SK-N-DZ (cell line): ENCODE measurements around the gene GPR87. TPM values are rescaled to one million over a fixed set of nuclear protein-coding genes. Genes with fewer than 3 reads are reported as not detected.

Source experiments
- DNase-seq: peaks from one replicate; pipeline ENCODE4 v3.0.0-alpha.2; 2015; ENCODE audit warnings: low spot score
- polyA plus RNA-seq, 2 experiments: library from polyadenylated mRNA; depleted of rRNA; stranded (reverse); fragments of >200 nt; gene quantifications; 2 replicates each; pipeline ENCODE4 v1.2.3, GENCODE V29; 2014

Gene GPR87
- polyA plus RNA-seq (2014; cell fraction: cytosol; rRNA removed) = not detected in 2 replicates
- not detected in 2 replicates for polyA plus RNA-seq (2014; cell fraction: nucleus; rRNA removed)

DNA sequence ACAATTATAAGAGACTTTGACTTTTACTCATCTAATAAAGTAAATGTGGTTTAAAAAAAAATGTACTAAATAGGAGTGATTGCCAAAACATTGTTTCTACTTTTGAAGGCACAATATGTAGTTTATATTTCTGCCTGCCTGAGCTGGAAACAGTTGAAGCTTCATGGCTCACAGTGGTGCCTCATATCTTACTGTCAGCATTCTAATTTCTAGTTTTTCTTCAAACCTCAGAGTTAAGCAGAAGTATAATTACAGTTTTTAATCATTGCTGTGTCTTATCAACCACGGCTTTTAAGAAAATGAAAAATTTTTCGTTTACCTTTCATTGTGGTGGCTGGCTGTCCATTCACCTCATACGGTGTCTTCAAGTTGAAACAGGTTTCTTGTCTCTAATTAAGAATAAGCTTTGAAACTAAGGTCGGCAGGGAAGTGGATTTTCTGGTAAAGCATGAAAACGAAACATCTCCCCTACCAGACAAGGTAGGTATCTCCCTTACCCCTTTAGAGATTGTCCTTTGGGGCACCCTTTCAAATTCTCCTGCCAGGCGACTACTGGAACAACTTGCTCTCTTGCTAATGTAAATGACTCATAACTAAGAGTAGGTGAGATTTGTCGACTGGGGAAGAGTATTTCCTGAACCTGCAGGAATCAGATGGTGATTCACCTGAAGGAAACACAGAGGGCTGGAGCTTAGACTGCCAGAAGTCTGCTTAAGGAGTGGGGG, at the start of gene GPR87:
Gene GPR87 (minus strand): TSS at position 554 of the 725 bp plus-strand sequence. CDS start 16,720 bp downstream, outside the sequence.
- DNase-seq = no peak

- DNase-seq = no peak
These were observed 46.1 kb upstream of the GPR87 start for GRCh38 chr3:151362751-151363174.

DNA sequence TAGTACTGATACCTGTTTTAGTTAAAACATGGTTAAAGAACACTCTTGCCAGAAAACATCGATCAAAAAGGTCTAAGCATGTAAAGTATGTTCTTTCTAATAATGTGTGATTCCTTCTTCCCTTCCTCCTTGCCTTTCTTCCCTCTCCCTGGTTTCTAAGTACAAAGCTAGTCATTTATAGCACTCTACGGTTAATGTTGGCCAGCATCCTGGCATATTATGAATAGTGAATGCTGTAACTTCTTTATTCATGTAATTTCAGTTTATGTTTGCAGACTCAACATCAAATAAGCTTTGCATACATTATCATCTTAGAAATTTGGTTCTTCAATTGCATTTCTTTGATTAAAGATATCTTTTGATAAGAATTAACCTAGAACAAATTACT, 40.8 kb upstream of the GPR87 start:
- no peak for DNase-seq

DNA sequence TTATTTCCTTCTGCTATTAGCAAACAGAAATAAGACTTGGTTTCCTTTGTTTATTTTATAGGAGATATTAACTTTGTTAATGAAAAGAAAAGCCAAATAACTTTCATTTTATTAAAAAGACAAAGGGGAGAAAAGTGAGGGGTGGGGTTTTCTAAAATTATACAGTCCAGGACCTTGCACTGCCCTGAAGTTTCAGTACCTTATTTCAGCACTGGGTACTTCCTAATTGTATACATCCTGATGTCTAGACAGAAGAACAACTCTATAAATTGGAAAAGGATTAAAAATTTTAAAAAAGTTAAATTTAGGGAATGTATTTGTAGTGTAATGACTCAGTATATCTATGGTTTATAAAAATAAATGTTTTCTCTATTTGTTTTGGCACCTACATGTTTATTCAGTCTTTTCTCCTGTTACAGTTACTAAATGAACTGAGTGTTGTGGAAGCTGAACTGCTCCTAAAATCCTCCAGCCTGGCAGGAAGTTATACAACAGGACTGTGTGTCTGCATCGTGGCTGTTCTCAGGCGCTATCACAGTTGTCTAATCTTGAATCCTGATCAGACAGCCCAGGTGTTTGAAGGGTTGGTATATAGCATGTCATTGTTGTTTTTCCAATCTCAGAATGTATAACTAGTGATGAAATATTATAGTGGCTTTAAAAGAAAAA, 40.3 kb upstream of the GPR87 start:
- DNase-seq = no peak

- no peak for DNase-seq
These were observed 35.0 kb upstream of the GPR87 start for GRCh38 chr3:151351648-151352047.

DNA sequence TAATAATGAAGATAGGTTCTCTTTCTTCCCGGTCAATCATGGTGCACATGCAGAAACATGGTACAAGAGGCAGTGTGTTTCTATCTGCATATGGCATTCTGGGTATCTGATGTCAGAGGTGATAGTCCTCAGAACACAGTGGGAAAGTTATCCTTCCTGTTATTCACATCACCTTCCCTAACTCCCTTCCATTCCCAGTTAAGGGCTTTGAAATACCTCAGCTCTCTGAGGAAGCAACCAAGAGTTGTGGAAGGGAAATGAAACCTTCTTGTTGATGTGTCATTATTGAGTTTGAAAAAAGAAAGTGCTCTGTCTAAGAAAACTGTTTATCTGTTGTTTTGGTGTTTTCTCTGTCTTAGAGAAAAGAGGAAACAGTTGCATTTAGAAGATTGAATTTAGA, 34.6 kb upstream of the GPR87 start:
- no peak for DNase-seq

- no peak for DNase-seq
These were observed 34.0 kb upstream of the GPR87 start for GRCh38 chr3:151350656-151351055.

- no peak for DNase-seq
These were observed 30.8 kb upstream of the GPR87 start for GRCh38 chr3:151347432-151347831.

DNA sequence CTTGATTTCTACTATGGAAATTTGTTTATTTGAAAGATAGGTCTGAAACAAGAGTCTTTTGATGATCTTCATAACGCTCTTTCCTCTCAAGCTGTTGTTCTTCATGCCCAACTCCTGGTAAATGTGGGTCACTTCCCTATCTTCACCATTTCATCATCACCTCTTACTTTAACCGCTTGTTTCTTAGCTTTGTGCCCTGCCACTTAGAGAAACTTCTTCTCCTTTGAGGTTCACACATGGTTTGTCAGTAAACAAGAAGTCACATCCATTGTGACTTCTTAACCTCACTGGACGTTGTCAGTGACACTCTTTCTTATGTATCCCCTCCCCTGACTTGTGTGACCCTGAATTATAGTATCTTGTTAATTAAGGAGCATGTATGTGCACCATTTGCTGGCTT, 29.7 kb upstream of the GPR87 start:
- DNase-seq = no peak

DNA sequence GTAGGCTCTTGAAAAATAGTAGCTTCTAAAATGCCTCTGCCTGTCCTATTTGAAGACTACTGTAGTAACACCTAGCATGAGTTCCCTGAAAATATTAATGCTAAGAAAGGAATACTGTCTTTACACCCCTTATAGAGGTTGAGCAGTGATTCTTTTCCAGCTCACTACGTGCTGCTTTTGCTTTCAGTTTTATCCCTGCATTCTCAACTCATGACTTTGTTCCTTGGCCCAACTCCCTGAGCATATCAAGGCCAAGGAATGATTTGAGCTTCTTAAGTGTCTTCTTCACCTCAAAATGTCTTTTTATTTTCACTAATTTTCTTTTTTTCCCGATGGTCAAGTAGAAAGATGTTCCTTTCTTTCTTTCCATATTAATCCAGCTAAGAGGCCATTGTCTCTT, 29.2 kb upstream of the GPR87 start:
- no peak for DNase-seq

DNA sequence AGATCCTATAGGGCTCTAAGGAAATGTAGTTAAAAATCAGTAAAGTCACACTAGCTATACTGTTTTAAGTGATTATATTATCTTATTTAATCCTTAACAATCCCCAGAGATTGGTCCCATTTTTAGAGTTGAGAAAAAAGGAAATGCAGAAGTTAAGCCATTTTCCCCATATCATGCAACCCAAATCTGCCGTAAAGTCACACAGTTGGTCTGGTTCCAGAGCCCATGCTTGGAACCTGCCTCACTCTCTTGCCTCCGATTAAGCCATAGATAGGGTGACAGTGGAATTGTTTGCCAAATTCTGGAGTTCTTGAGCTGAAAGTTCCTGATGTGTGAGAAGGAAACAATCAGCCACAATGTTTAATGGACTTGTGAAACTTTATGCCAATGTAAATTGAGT, 15.1 kb upstream of the GPR87 start:
- DNase-seq = no peak

GRCh38 chr3:151330899-151331298, 14.3 kb upstream of the GPR87 start:
- DNase-seq = no peak

DNA sequence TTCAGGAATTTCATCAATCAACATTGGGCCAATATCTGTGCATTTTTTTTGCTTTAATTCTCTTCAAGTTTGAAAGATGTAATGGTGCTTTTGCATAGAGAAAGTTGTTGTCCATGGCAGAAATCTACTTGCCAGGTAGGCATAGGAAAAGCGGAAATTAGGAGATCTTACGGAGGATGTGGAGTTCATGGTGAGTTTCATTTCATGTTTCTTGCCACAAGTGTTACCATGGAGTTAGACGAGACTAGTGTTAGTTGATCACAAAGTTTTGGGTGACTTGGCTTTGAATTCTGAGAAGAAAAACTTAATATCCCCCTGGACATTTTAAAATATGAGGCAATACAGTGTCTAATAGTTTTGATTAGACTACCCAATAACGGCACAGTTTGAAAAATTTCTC, 13.8 kb upstream of the GPR87 start:
- DNase-seq = no peak

DNA sequence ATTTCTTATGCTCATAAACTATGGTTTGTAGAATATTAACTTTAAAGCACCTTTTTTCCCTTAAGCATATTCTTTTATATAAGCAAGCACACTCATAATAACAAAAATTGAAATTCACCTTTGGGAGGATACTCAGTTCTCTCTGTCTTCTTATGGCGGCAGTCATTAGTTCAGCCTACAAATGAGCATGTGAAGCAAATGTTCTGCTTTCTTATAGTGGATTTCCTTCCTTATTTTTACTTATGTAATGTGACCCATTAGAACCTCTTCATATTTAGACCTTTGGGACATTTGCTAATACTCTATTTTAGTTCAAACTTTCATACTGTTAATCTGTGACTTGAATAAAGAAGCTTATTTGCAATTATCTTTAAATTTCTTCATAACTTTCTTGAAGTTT, 12.7 kb upstream of the GPR87 start, which contains the start of gene P2RY13:
Gene P2RY13 (minus strand): TSS at position 187 of the 400 bp plus-strand sequence. CDS start 21 bp downstream, at position 166.
- no peak for DNase-seq

DNA sequence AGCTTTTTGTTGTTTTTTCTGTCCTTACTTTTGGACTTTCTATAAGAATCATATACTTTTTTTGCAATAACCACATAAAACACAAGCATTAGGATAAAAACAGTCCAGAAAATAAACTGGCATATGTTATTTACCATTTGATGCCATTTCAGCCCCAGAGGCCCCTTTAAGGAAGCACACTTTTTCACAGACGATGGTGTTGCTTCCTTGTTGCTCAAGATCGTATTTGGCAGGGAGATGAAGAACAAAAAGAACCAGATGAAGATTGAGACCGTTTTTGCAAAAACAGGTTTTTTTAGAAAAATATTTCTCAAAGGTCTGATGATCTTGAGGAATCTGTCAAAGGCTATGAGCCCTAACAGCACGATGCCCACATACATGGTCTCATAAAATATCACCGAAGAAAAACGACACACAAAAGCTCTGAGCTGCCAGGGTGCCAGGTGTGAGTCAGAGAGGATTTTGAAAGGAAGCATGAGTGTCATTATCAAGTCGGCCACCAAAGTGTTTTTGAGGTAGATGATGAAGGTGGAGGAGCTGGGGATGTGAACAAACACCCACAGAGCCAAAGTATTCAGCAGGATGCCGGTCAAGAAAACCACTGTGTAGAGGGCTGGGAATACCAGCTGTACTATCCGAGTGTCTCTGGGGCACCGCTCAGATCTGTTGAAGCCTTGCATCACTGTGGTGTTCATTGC, 11.8 kb upstream of the GPR87 start:
- DNase-seq = no peak

DNA sequence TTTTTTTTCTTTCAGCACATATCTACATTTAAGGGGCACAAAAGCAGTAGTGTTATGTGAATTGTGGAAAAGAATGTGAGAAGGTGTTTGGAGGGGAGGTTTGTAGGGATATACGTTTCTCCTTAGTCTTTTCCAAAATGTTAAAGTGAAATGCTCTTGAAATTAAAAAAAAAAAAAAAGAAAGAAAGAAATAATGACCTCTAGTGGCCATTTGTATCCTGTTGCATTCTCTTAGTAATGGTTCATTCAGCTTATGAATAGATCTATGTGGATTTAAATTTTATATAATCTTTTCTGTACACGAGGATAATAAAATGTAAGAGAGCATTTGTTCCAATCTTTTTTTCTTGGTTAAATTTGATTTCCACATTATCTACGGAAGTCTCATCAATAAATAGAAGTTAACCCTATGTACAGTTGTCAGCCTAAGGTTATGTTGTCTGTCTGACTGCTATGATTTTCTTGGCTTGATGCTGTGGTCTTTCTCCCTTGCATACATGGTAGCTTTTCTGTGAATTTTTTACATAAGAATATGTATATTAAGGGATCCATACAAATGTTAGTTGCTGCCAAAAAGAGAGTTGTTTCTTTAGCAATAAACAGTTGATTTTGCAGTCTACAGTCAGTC, 11.1 kb upstream of the GPR87 start:
- no peak for DNase-seq

GRCh38 chr3:151322511-151322910, 5.9 kb upstream of the GPR87 start:
- DNase-seq = no peak

DNA sequence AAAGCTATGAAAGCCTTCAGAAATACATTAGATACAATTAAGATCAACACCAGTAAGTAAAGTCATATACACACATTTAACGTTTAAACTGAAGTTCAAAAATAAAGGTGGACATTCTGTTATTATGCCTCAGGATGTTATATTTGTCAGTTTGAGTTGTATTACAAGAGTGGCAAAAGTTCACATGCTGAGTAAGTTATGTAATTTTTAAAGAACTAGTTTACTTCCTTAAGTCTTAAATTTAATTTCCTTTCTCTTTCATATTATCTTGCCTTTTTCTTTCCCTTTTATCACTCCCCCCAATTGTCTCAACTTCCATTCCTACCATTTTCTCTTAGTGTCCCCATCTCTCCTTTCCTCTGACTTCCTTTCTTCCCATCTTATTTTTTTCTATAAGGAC, 4.9 kb upstream of the GPR87 start:
- DNase-seq = no peak

DNA sequence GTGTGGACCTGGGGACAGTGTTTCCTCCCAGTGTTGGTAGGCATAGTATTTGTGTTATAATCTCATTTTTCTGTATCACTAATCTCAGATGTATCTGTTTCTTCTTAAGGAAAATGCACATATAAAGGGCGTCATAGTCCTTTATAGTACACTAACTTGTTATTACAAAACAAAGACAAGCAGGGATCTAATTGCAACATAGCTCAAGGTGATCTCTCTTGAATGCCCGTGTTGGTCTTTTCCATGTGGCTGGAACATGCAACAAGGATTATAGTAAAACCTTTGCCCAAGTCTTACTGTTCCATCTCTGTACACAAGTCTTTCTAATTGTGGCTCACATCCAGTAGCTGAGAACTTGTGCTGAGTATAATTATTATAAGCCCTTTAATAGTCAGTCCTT, 3.5 kb upstream of the GPR87 start:
- no peak for DNase-seq

DNA sequence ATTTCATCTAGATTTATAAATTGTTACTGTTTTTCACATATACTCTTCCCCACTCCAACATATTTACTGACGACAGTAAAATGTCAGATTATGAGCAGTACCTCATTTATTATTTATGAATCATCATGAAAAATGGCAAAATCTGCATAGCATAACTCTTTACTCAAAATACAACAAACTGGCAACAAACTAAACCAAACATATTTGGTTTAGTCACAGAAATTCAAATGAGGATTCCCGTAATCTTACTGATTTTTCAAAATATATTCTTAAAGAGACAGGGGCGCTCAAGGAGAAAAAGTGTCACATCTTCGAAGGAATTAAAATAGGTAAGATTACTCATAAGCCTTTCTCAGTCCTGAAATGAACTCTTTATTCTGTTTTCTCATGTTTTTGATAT, 3.0 kb upstream of the GPR87 start:
- DNase-seq = no peak

- DNase-seq = no peak
These were observed 2.4 kb upstream of the GPR87 start for GRCh38 chr3:151318991-151319390.

DNA sequence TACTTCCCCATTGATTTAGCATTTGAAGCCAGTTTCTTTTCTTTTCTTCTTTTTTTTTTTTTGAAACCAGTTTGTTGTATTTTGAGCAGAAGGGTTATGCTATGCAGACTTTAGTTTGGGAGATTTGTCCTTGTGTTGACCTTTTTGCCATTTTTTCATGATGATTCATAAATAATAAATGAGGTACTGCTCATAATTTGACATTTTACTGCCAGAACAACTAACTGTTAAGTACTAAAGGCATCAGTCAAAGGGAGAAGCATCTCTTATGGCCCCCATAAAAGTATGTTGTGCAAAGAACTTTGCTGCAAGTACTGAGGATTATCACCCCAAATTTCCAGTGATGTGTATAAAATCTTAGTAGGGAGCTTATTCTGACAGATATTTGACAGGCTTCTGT, 1.7 kb upstream of the GPR87 start:
- no peak for DNase-seq
